ENCODE data around the gene ELMO1. TPM values are rescaled to one million over a fixed set of nuclear protein-coding genes. Genes with fewer than 3 reads are reported as not detected.

ELMO1 gene
- total and polyA plus RNA-seq, 4 donors, result 6.7 to 51.5 (median 14.8) TPM

GRCh38 chr7:36955456-36956129 is 493.1 kb downstream of the ELMO1 start:
- H3K4me3 ChIP-seq (ENCODE audit: low read depth in 1 of 3, low read length in 3 of 3), result no peak overlapping the region
- no peak overlapping the region for H3K27ac ChIP-seq (ENCODE audit: low read depth in 1 of 2, low read length in 2 of 2)
- no peak for TF ChIP-seq HNF4A (conservative IDR thresholded peaks at IDR 0.05)
- no peak for TF ChIP-seq YY1 (IDR thresholded peaks at IDR 0.05)
- TF ChIP-seq TAF1 (conservative IDR thresholded peaks at IDR 0.05), result no peak
- TF ChIP-seq ZBTB33 (IDR thresholded peaks at IDR 0.05), result no peak
- TF ChIP-seq FOXA2 (IDR thresholded peaks at IDR 0.05), result no peak
- no peak for TF ChIP-seq MAX (IDR thresholded peaks at IDR 0.05)
- TF ChIP-seq NR2F2 (IDR thresholded peaks at IDR 0.05), result no peak
- TF ChIP-seq RXRA (IDR thresholded peaks at IDR 0.05), result no peak
- no peak for TF ChIP-seq FOXA1 (IDR thresholded peaks at IDR 0.05)
- no peak for TF ChIP-seq EGR1 (IDR thresholded peaks at IDR 0.05; ENCODE audit: low read depth in 2 of 2)
- TF ChIP-seq JUND (IDR thresholded peaks at IDR 0.05), result no peak
- no peak for TF ChIP-seq SP1 (IDR thresholded peaks at IDR 0.05)
- TF ChIP-seq GABPA (IDR thresholded peaks at IDR 0.05 in 1 of 2, conservative IDR thresholded peaks at IDR 0.05 in 1 of 2), result no peak
- TF ChIP-seq CTCF (IDR thresholded peaks at IDR 0.05; ENCODE audit: low read depth, low read length, missing input control), result no peak
- no peaks in the 10 kb centered on the region for H3K36me3 ChIP-seq (ENCODE audit: control insufficient read depth in 4 of 4, insufficient read depth in 3 of 4, low read depth in 1 of 4, low read length in 3 of 4)
- DNase-seq (ENCODE audit: low spot score), result no peak
- no peaks in the 10 kb centered on the region for H3K27me3 ChIP-seq (ENCODE audit: control insufficient read depth in 4 of 4, insufficient read depth in 4 of 4, low read length in 3 of 4)
- peaks cover 0 to 3% (median 1%) of the 10 kb centered on the region in 4 donors for H3K4me1 ChIP-seq (ENCODE audit: control insufficient read depth in 4 of 4, insufficient read depth in 4 of 4, low read length in 3 of 4)
- no peaks in the 10 kb centered on the region for H3K9me3 ChIP-seq (ENCODE audit: control insufficient read depth in 4 of 4, low read length in 3 of 4)
- WGBS, result 96% methylated on average over 3 of the region's 3 CpGs
- H3K9ac ChIP-seq (ENCODE audit: low read depth in 1 of 2, low read length in 2 of 2), result no peak overlapping the region

GRCh38 chr7:36951257-36951697 is 497.4 kb downstream of the ELMO1 start:
- no peak for DNase-seq (ENCODE audit: low spot score)
- H3K4me3 ChIP-seq (ENCODE audit: low read depth in 1 of 3, low read length in 3 of 3), result no peak overlapping the region
- no peak for TF ChIP-seq TAF1 (conservative IDR thresholded peaks at IDR 0.05)
- no peak for TF ChIP-seq YY1 (IDR thresholded peaks at IDR 0.05)
- no peak for TF ChIP-seq CTCF (IDR thresholded peaks at IDR 0.05; ENCODE audit: low read depth, low read length, missing input control)
- no peak for TF ChIP-seq REST (IDR thresholded peaks at IDR 0.05)
- no peak for TF ChIP-seq ATF3 (IDR thresholded peaks at IDR 0.05)
- TF ChIP-seq HNF4A (conservative IDR thresholded peaks at IDR 0.05), result no peak
- TF ChIP-seq FOXA2 (IDR thresholded peaks at IDR 0.05), result no peak
- no peak for TF ChIP-seq RXRA (IDR thresholded peaks at IDR 0.05)
- WGBS, result 98% methylated on average over 3 of the region's 3 CpGs
- H3K9ac ChIP-seq (ENCODE audit: low read depth in 1 of 2, low read length in 2 of 2), result no peak overlapping the region
- no peak overlapping the region for H3K27ac ChIP-seq (ENCODE audit: low read depth in 1 of 2, low read length in 2 of 2)
- H3K36me3 ChIP-seq (ENCODE audit: control insufficient read depth in 4 of 4, insufficient read depth in 3 of 4, low read depth in 1 of 4, low read length in 3 of 4), result no peaks in the 10 kb centered on the region
- H3K9me3 ChIP-seq (ENCODE audit: control insufficient read depth in 4 of 4, low read length in 3 of 4), result no peaks in the 10 kb centered on the region
- H3K27me3 ChIP-seq (ENCODE audit: control insufficient read depth in 4 of 4, insufficient read depth in 4 of 4, low read length in 3 of 4), result no peaks in the 10 kb centered on the region
- peaks cover 5 to 21% (median 12%) of the 10 kb centered on the region in 4 donors for H3K4me1 ChIP-seq (ENCODE audit: control insufficient read depth in 4 of 4, insufficient read depth in 4 of 4, low read length in 3 of 4)

Data from liver (tissue), 9 donors.